ENCODE results near the gene DOK5.
"Not testable (repeated sequence)": the region's sequence is repeated elsewhere in the genome, so short reads cannot be mapped to it uniquely, and the experiment has no call there.

The DOK5 gene

DNA sequence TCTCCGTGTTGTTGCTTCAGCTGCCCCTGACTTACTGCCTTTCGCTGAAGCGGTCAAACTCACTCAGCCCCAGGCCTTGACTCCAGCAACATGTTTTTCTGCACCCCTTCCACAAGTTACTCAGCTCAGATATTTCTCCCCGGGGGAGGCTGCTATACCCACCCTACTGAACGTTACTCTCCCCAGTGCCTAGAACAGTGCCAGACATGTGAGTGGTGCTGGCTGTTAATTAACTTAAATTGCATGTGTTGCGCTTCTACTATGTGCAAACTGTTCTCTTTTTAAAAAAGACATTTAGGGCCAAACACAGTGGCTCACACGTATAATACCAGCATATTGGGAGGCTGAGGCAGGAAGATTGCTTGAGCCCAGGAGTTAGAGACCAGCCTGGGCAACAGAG lies 41.2 kb upstream of the DOK5 start:
- Histone ChIP-seq H3K27ac (no peak overlapping the region), H3K4me3 (ENCODE audit: low read depth, low read length) (no peak overlapping the region), H3K27me3 (replicated peaks) (no peaks in the 10 kb centered on the region), H3K36me3 (replicated peaks) (no peaks in the 10 kb centered on the region)
- TF ChIP-seq, protein P1, sequence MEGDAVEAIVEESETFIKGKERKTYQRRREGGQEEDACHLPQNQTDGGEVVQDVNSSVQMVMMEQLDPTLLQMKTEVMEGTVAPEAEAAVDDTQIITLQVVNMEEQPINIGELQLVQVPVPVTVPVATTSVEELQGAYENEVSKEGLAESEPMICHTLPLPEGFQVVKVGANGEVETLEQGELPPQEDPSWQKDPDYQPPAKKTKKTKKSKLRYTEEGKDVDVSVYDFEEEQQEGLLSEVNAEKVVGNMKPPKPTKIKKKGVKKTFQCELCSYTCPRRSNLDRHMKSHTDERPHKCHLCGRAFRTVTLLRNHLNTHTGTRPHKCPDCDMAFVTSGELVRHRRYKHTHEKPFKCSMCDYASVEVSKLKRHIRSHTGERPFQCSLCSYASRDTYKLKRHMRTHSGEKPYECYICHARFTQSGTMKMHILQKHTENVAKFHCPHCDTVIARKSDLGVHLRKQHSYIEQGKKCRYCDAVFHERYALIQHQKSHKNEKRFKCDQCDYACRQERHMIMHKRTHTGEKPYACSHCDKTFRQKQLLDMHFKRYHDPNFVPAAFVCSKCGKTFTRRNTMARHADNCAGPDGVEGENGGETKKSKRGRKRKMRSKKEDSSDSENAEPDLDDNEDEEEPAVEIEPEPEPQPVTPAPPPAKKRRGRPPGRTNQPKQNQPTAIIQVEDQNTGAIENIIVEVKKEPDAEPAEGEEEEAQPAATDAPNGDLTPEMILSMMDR (IDR thresholded peaks at IDR 0.05; ENCODE audit: low read depth, low read length, missing control alignments), result no peak
- no peak for DNase-seq
- in situ Hi-C loops (cut with HindIII; ENCODE audit: low pct_ligation_motif_present, low sequenced_read_pairs), result no loop called here

DNA sequence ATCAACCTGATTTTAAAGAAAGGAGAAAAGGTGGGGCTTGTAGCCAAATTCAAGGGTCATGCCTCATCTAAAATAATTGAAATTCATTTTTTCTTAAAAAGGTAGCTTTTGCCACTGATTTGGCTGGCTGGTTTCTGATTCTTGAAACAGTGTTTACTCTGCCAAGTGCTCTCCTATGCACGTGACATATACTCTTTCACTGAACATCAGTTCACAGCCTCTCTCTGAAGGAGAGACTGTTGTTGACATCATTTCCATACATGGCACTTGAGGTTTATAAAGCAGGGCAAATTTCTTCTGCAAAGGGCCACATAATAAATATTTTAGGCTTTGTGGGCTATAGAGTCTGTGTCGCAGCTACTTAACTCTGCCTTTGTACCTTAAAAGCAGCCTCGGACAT lies 40.4 kb upstream of the DOK5 start:
- Histone ChIP-seq H3K27me3 (replicated peaks) (no peaks in the 10 kb centered on the region), H3K27ac (no peak overlapping the region), H3K4me3 (ENCODE audit: low read depth, low read length) (no peak overlapping the region), H3K36me3 (replicated peaks) (no peaks in the 10 kb centered on the region)
- no peak for DNase-seq
- in situ Hi-C loops (cut with HindIII; ENCODE audit: low pct_ligation_motif_present, low sequenced_read_pairs), result no loop called here
- TF ChIP-seq, protein P1 (IDR thresholded peaks at IDR 0.05; ENCODE audit: low read depth, low read length, missing control alignments), result no peak

DNA sequence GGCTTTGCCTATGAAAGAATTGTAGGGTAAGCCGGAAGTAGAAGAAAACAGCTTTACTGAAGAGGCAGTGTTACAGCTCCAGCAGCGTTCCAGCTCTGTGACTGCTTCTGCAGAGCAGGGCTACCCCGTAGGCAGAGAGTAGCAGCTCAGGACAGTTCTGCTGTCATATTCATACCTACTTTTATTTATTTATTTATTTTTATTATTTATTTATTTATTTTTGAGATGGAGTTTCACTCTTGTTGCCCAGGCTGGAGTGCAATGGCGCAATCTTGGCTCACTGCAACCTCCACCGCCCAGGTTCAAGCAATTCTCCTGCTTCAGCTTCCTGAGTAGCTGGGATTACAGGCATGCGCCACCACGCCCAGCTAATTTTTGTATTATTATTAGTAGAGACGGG lies 39.0 kb upstream of the DOK5 start:
- DNase-seq; in situ Hi-C loops (cut with HindIII; ENCODE audit: low pct_ligation_motif_present, low sequenced_read_pairs); H3K36me3 ChIP-seq (replicated peaks); H3K27ac ChIP-seq; H3K27me3 ChIP-seq (replicated peaks); H3K4me3 ChIP-seq (ENCODE audit: low read depth, low read length): not testable (repeated sequence)

DNA sequence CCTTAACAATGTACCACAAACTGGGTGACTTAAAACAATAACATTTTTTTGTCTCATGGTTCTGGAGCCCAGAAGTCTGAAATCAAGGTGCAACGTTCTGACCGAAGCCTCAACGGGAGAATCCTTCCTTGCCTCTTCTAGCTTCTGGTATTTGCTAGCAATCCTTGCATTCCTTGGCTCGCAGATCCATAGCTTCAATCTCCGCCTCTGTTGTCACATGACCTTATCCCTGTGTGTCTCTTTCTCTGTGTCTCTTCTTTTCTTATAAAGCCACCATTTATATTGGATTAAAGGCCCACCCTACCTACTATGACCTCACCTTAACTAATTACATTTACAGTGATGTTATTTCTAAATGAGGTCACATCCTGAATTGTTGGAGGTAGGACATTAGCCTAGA lies 37.2 kb upstream of the DOK5 start:
- TF ChIP-seq, protein P1 (IDR thresholded peaks at IDR 0.05; ENCODE audit: low read depth, low read length, missing control alignments), result no peak
- DNase-seq, result no peak
- Histone ChIP-seq H3K36me3 (replicated peaks) (no peaks in the 10 kb centered on the region), H3K27ac (no peak overlapping the region), H3K27me3 (replicated peaks) (no peaks in the 10 kb centered on the region), H3K4me3 (ENCODE audit: low read depth, low read length) (no peak overlapping the region)
- in situ Hi-C loops (cut with HindIII; ENCODE audit: low pct_ligation_motif_present, low sequenced_read_pairs), result no loop called here

DNA sequence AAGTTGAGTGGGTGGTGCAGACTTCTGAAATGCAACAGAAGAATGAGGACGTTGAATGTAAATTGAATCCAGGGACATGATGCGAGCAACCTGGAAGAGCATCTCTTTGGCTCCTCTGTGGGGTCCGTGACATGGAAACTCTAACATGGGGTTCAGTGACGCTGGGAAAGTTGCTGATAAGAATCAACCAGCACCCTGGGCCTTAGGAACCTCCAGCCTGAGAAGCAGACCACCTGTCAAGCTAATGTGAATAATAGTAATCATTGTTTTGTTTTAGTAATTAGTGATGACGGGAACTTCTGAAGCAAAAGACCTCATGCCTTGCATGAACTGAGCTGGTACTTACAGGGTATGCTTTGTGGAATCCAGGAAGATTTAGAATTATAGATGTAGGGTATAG lies 25.2 kb upstream of the DOK5 start:
- TF ChIP-seq, protein P1 (IDR thresholded peaks at IDR 0.05; ENCODE audit: low read depth, low read length, missing control alignments), result no peak
- H3K27me3 ChIP-seq (replicated peaks), result no peaks in the 10 kb centered on the region
- H3K27ac ChIP-seq, result no peak overlapping the region
- H3K36me3 ChIP-seq (replicated peaks), result no peaks in the 10 kb centered on the region
- DNase-seq, result no peak
- in situ Hi-C loops (cut with HindIII; ENCODE audit: low pct_ligation_motif_present, low sequenced_read_pairs), result no loop called here
- no peak overlapping the region for H3K4me3 ChIP-seq (ENCODE audit: low read depth, low read length)

DNA sequence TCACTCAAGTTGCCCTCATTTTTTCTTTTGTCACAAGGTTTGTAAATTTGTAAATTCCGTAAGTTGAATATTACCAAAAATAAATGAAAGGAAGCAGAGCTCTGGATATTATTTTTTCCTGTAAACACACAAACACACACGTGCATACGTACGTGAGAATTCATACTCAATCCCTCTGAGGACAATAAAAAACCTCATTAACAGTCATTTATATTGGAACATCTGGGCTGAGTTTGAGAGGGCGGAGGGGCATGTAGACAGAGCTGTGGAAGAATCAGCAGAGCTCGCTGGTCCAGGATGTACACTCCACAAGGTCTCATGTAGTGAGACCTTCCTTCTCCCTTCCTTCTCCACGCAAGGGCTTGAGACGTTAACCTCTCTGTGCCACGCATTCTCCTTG lies 24.2 kb upstream of the DOK5 start:
- no peaks in the 10 kb centered on the region for H3K27me3 ChIP-seq (replicated peaks)
- in situ Hi-C loops (cut with HindIII; ENCODE audit: low pct_ligation_motif_present, low sequenced_read_pairs), result no loop called here
- TF ChIP-seq, protein P1 (IDR thresholded peaks at IDR 0.05; ENCODE audit: low read depth, low read length, missing control alignments), result no peak

More for the DNA sequence above, 24.2 kb upstream of the DOK5 start:
- DNase-seq, result no peak
- H3K36me3 ChIP-seq (replicated peaks), result no peaks in the 10 kb centered on the region
- H3K4me3 ChIP-seq (ENCODE audit: low read depth, low read length), result no peak overlapping the region
- H3K27ac ChIP-seq, result no peak overlapping the region

All from brain microvascular endothelial cell (primary cell).